ENCODE results near the gene PPIL4.
A peak's percentile ranks its signal among the peaks of the same experiment; 100 is the strongest.

Gene PPIL4

DNA sequence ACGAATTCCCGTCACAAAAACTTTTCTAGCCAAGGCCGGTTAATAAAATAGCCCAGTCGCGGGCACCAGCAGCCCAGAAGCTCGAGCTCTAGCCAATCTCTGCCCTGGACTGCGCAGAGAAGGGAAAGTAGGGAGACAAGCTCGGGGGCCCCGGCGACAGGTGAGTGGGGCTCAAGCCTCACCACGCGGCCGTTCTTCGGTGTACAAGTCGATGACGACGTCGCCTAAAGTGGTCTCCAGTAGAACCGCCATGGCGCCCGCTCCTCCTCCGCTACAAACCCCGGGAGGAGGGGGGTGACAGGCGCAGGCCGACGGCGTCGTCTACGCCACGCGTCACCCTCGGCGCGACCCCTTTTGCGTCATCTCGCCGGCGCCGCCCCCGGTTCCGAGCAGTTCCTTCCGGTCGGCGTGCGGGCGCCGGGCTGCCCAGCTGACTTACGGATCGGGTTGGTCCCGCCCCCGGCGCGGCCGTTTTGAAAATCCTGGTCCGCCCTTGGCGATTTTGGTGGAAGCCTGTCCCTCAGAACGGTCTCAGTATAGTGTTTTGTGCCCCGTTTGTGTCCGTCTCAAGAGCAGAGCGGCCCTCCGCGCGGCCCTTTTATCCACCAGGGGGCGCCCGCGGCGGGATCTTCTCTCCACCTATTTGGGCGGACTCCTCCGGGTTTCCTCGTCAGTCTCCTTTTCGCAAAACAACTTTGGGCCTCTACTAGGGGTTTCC is at the start of gene PPIL4:
PPIL4 (minus strand) TSS at position 290 of the 718 bp plus-strand sequence; CDS start at position 252, 38 bp downstream.
- peak; percentile 91 for DNase-seq

DNA sequence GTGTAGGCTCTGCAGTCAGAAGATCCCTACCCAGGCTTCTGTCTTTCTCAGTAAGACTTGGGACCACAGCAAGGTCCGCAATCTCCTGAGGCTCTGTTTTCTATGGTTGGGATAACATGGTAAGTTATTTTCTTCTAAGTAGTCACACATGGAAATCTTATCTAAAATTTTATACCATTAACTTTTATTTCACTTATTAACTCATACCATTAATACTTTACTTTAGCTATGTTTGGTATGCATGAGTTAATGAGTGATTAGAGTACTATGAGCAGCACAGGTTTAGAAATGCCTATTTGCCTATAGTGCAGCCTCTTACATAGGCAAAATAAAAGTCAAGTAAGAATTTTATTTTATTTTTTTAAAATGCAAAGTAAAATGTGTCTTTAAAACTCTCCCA is 47.6 kb upstream of the PPIL4 start:
- no peak for DNase-seq

GRCh38 chr6:149592983-149593382 is 47.1 kb upstream of the PPIL4 start:
- DNase-seq, result no peak

GRCh38 chr6:149586149-149586548 is 40.3 kb upstream of the PPIL4 start:
- DNase-seq, result no peak

DNA sequence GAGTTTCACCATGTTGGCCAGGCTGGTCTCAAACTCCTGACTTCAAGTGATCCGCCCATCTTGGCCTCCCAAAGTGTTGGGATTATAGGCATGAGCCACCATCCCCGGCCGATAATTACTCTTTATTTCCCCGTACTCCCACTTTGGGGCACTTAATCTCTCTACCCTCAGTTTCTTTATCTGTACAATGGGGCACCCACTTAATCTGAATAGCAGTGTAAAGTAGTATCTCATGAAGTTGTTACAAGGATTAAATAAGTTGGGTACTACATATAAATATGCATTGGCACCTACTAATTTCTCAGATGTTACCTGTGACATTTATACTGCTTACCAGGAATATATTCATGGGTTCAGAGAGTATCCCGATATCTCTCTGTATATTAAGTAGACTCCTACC is 35.5 kb upstream of the PPIL4 start:
- DNase-seq, result no peak

- no peak for DNase-seq
Observed at GRCh38 chr6:149580880-149581279, 35.0 kb upstream of the PPIL4 start.

GRCh38 chr6:149567945-149568585 is 22.2 kb upstream of the PPIL4 start:
- DNase-seq, result no peak

GRCh38 chr6:149567194-149567586 is 21.3 kb upstream of the PPIL4 start:
- no peak for DNase-seq

DNA sequence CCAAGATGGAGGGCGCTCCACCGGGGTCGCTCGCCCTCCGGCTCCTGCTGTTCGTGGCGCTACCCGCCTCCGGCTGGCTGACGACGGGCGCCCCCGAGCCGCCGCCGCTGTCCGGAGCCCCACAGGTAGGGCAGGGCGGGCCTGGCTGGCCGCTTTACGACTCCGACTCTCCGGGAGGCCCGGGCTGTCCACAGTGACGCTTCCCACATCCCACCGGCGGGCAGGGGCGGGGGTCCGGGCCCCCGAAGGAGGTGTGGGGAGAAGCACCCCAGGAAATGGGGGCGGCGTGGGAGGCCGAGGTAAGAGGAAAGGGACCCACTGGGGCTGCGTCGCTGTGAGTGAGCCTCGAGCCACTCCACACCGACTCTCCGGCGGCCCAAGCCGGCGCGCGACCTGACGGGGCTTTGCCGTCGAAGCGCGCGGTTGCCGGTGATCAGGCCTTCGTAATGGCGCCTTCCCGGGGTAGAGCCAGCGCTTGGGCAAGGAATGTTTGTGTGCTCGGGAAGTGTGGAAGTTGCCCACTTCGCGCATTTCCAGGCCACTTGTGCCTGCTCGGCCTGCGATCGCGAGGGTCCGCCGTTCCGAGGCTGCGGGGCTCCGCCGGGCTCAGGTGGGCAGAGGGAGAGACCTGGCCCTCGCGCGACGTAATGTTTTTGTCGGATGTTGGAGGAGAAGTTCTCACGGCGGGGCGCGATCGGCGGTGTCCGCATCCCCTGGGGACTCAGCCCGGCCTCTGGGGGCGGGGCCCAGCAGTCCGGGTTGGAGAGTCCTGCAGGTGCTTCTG is 20.8 kb upstream of the PPIL4 start:
- peak; percentile 62 for DNase-seq

DNA sequence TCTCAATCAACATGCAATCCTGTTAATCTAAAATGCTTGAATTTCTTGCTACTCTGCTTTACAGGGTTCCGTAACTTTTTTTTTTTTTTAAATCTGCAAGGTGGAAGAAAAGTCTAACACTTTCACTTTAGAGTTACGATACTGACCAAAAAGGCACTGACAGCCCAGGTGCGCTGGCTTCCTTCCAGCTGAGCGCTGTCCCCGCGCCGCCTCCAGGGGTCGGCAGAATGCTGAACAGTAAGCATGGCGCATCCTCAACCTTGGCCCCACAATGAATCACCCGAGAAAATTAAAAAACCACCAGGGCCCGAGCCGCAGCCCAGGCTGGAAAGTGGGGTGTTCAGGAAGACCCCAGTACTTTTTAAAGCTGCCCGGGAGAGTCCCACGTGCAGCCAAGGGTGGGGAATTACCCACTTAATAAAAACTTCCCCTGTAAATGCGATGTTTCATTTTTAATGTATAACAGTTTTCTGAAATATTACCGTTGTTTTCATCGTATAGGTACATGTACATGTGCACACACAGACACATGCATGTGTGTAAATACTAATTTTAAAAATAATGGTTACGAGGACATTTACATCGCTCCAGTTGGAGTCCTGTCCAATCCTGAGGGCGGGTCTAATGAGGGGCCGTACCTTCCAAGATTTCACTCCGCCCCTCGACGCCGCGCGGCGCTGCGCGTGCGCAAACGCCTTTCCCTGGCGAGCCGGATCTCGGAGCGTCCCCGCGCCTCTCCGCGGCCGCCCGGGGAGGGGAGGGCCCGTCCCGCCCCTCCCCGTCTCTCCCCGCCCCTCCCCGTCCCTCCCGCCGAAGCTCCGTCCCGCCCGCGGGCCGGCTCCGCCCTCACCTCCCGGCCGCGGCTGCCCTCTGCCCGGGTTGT is 19.9 kb upstream of the PPIL4 start, which contains the start of gene GINM1:
GINM1 (plus strand) TSS at position 849 of the 883 bp plus-strand sequence. CDS start 40 bp downstream, outside the sequence.
- peak; percentile 94 for DNase-seq

- DNase-seq, result no peak
Observed at GRCh38 chr6:149563928-149564325, 18.1 kb upstream of the PPIL4 start.

- DNase-seq, result no peak
Observed at GRCh38 chr6:149563203-149563927, 17.5 kb upstream of the PPIL4 start.

DNA sequence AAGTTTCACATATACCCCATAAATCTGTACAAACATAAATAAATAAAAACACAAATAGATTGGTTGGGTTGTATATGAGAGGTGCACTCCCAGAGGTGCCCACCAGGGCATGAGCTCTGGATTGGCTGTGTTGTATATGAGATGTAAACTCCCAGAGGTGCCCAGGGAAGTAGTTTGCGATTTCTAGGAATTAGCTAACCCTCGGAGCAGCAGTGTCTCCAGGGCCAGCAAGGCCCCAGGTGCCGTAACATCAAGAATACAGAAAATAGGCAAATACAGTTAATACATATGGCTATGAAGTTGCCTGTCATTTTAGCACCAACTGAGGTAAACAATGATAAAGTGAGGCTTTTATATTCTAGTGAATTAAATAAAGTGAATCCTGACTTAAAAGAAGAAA is 14.9 kb upstream of the PPIL4 start:
- DNase-seq, result no peak

- DNase-seq, result no peak
Observed at GRCh38 chr6:149559389-149559788, 13.5 kb upstream of the PPIL4 start.

DNA sequence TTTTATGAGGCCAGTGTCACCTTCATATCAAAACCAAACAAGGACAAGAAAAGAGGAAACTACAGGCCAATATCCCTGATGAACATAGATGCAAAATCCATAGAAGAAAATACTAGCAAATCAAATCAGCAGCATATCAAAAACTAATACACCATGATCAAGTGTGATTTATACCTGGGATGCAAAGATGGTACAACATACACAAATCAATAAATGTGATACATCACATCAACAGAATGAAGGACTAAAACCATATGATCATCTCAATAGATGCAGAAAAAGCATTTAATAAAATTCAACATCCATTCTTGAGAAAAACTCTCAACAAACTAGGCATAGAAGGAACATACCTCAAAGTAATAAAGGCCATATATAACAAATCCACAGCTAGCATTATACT is 12.2 kb upstream of the PPIL4 start:
- no peak for DNase-seq

- no peak for DNase-seq
Observed at GRCh38 chr6:149551920-149552319, 6.1 kb upstream of the PPIL4 start.

DNA sequence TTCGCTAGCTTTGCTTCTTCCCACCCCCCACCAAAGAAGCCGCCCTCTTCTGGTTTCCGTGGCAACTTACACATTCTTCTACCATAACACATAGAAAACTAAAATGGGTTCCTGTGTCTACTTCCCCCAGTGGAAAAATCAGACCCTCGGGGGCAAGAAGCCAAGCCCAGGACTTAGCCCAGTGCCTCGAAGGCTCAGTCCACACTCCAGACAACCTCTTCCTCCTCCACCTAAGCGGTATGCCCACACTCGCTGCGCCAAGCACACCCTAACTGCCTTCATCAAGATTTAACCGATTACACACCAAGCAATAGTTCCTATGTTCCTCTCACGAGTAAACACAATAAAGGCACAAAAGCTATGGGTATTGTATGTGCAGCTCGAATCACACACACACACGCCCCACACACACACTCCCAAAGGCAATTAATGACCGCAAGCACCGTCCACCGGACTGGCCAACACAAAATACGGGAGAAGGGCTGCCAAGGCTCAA is 537 bp downstream of the PPIL4 start:
- DNase-seq, result no peak

GRCh38 chr6:149544646-149545257 is 1.1 kb downstream of the PPIL4 start:
- no peak for DNase-seq

- DNase-seq, result no peak
Observed at GRCh38 chr6:149541139-149541538, 4.7 kb downstream of the PPIL4 start.

DNA sequence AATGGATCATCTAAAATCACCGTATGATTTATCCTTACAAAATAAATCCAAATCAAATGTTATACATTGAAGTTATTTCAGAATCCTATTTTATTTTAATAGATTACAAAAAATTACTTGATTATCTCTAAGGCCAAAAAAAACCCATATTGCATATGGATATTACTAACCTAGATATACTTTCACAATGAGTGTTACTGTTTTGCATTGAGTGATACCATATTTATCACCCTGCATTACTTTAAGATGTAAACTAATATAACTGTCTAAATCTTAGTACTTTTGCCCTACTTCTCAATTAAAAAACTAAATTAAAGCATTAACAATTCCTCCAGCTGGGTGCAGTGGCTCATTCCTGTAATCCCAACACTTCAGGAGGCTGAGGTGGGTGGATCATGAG is 11.1 kb downstream of the PPIL4 start:
- DNase-seq, result no peak

- DNase-seq, result no peak
Observed at GRCh38 chr6:149529650-149530049, 16.2 kb downstream of the PPIL4 start.
